Measurements from ENCODE around the gene MPHOSPH6. TPM values are rescaled to one million over a fixed set of nuclear protein-coding genes. Genes with fewer than 3 reads are reported as not detected.
A peak's percentile ranks its signal among the peaks of the same experiment; 100 is the strongest.

Gene MPHOSPH6
- total RNA-seq, 1 experiment from 2014 or later: 23.5 TPM

DNA sequence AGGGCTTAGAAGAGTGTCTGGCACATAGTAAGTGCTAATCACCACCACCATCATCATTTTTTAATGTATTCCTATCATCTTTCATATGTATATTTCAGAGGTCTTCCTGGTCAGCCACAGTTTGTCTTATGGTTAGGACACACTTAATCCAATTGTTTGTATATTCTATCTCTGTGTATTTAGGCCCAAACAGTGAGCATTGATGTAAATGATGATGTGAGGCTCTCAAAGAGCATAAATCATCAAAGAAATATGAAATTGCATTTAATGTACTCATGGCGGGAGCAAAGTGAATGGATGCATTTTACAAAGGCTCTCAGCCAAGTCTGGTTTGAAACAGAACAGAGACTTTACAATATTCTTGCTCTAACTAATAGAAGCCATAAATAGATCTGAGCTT, 24.1 kb upstream of the MPHOSPH6 start:
- H3F3A ChIP-seq (ENCODE audit: low read length, unreplicated experiment): no peaks in the 10 kb centered on the region
- TF ChIP-seq EZH2phosphoT487 (IDR thresholded peaks at IDR 0.05; ENCODE audit: borderline replicate concordance, low read length) (no peak), EZH2 (IDR thresholded peaks at IDR 0.05; ENCODE audit: low read length, unreplicated experiment) (no peak)
- TF ChIP-seq, protein P1, sequence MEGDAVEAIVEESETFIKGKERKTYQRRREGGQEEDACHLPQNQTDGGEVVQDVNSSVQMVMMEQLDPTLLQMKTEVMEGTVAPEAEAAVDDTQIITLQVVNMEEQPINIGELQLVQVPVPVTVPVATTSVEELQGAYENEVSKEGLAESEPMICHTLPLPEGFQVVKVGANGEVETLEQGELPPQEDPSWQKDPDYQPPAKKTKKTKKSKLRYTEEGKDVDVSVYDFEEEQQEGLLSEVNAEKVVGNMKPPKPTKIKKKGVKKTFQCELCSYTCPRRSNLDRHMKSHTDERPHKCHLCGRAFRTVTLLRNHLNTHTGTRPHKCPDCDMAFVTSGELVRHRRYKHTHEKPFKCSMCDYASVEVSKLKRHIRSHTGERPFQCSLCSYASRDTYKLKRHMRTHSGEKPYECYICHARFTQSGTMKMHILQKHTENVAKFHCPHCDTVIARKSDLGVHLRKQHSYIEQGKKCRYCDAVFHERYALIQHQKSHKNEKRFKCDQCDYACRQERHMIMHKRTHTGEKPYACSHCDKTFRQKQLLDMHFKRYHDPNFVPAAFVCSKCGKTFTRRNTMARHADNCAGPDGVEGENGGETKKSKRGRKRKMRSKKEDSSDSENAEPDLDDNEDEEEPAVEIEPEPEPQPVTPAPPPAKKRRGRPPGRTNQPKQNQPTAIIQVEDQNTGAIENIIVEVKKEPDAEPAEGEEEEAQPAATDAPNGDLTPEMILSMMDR (conservative IDR thresholded peaks at IDR 0.05; ENCODE audit: low read depth, low read length): no peak
- DNase-seq (no peak), ATAC-seq (no peak)
- no peak overlapping the region for H3K9ac ChIP-seq (ENCODE audit: low read length)
- H4K20me1 ChIP-seq (ENCODE audit: low read length): no peaks in the 10 kb centered on the region
- ChIA-PET CTCF (no interaction called here), POLR2A (ENCODE audit: unreplicated experiment) (no interaction called here)
- no peaks in the 10 kb centered on the region for H3K36me3 ChIP-seq (ENCODE audit: low read depth, low read length)
- no peak overlapping the region for H3K4me2 ChIP-seq (ENCODE audit: low read length)
- peaks cover 14% of the 10 kb centered on the region for H3K4me1 ChIP-seq (ENCODE audit: insufficient read depth, low read length)
- H3K79me2 ChIP-seq (ENCODE audit: low read length): no peaks in the 10 kb centered on the region
- H3K9me2 ChIP-seq (replicated peaks; ENCODE audit: low read length): no peaks in the 10 kb centered on the region
- H3K4me3 ChIP-seq (ENCODE audit: low read length): no peak overlapping the region
- no peak overlapping the region for H2AFZ ChIP-seq (ENCODE audit: low read length)
- intact Hi-C loops (cut with micrococcal nuclease): no loop called here
- H3K9me3 ChIP-seq (ENCODE audit: low read length): no peaks in the 10 kb centered on the region
- no peaks in the 10 kb centered on the region for H3K27me3 ChIP-seq (ENCODE audit: low read length)
- H3K27ac ChIP-seq (ENCODE audit: low read length): no peak overlapping the region
- BruUV-seq (replicated peaks): no TSS peak

DNA sequence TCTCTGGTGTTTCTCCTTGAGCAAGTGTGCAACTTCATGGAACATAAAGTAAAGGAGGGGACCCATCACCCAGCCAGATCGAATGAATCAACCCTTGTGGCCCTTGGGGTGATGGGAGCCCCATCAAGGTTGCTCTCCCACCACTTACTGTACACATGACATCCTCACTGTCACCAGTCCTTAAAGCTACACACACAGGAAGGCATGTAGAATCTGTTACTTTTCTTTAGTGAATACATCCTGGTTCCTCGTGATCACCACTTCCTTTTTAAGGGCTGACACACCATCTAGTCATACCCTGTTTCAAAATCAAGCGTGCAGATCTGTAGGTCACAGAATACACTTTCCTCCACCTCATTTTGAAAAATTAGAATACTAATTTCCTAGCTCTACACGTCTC, 22.6 kb upstream of the MPHOSPH6 start:
- DNase-seq (peak; percentile 71), ATAC-seq (peak; percentile 97)
- Histone ChIP-seq H3K9me3 (ENCODE audit: low read length) (no peaks in the 10 kb centered on the region), H4K20me1 (ENCODE audit: low read length) (no peaks in the 10 kb centered on the region), H3K27ac (ENCODE audit: low read length) (peak overlapping the region; percentile 76), H3F3A (ENCODE audit: low read length, unreplicated experiment) (no peaks in the 10 kb centered on the region), H3K9ac (ENCODE audit: low read length) (peak overlapping the region; percentile 25; the same call in 1 of the 2 replicates), H3K9me2 (replicated peaks; ENCODE audit: low read length) (no peaks in the 10 kb centered on the region), H3K4me3 (ENCODE audit: low read length) (peak overlapping the region; percentile 31; the same call in 1 of the 2 replicates), H3K79me2 (ENCODE audit: low read length) (no peaks in the 10 kb centered on the region), H2AFZ (ENCODE audit: low read length) (peak overlapping the region; percentile 80), H3K27me3 (ENCODE audit: low read length) (no peaks in the 10 kb centered on the region), H3K4me2 (ENCODE audit: low read length) (peak overlapping the region; percentile 70), H3K36me3 (ENCODE audit: low read depth, low read length) (no peaks in the 10 kb centered on the region), H3K4me1 (ENCODE audit: insufficient read depth, low read length) (peaks cover 14% of the 10 kb centered on the region)
- TF ChIP-seq EZH2 (IDR thresholded peaks at IDR 0.05; ENCODE audit: low read length, unreplicated experiment) (no peak), EZH2phosphoT487 (IDR thresholded peaks at IDR 0.05; ENCODE audit: borderline replicate concordance, low read length) (no peak)
- TF ChIP-seq, protein P1 (conservative IDR thresholded peaks at IDR 0.05; ENCODE audit: low read depth, low read length): no peak
- ChIA-PET POLR2A (ENCODE audit: unreplicated experiment) (no interaction called here), CTCF (no interaction called here)
- intact Hi-C loops (cut with micrococcal nuclease): no loop called here
- no TSS peak for BruUV-seq (replicated peaks)

DNA sequence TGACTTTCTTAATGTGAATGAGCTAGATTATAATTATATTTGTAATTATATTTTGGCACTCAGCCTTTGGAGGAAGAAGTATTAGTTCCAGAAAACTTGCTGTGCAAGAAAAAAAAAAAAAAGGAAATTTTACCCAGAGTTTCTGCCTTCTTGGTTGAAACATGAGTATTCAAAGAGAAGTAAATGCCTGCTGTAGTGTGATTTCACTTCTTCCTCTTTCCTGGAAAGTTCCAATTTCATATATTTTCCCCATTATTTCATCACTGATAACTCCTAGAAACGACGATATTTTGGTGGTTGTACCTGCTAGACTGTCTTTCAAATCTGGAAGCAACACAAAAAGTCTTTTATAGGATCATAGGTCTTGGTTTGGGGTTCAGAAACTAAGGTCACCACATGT, 20.4 kb upstream of the MPHOSPH6 start:
- Histone ChIP-seq H2AFZ (ENCODE audit: low read length) (no peak overlapping the region), H3K27me3 (ENCODE audit: low read length) (peaks cover 3% of the 10 kb centered on the region; the same call in 1 of the 2 replicates), H3F3A (ENCODE audit: low read length, unreplicated experiment) (no peaks in the 10 kb centered on the region), H3K36me3 (ENCODE audit: low read depth, low read length) (no peaks in the 10 kb centered on the region), H3K79me2 (ENCODE audit: low read length) (no peaks in the 10 kb centered on the region), H3K9me2 (replicated peaks; ENCODE audit: low read length) (no peaks in the 10 kb centered on the region), H3K4me1 (ENCODE audit: insufficient read depth, low read length) (peaks cover 14% of the 10 kb centered on the region), H3K4me3 (ENCODE audit: low read length) (no peak overlapping the region), H3K27ac (ENCODE audit: low read length) (no peak overlapping the region), H3K9me3 (ENCODE audit: low read length) (no peaks in the 10 kb centered on the region), H3K9ac (ENCODE audit: low read length) (no peak overlapping the region), H4K20me1 (ENCODE audit: low read length) (no peaks in the 10 kb centered on the region), H3K4me2 (ENCODE audit: low read length) (no peak overlapping the region)
- ATAC-seq: no peak
- TF ChIP-seq, protein P1 (conservative IDR thresholded peaks at IDR 0.05; ENCODE audit: low read depth, low read length): no peak
- POLR2A ChIA-PET (ENCODE audit: unreplicated experiment): no interaction called here
- intact Hi-C loops (cut with micrococcal nuclease): no loop called here
- DNase-seq: no peak
- no TSS peak for BruUV-seq (replicated peaks)
- CTCF ChIA-PET: no interaction called here

Measured in PC-3 (cell line).